Measurements from ENCODE around the gene CT47C1.

CT47C1 gene

DNA sequence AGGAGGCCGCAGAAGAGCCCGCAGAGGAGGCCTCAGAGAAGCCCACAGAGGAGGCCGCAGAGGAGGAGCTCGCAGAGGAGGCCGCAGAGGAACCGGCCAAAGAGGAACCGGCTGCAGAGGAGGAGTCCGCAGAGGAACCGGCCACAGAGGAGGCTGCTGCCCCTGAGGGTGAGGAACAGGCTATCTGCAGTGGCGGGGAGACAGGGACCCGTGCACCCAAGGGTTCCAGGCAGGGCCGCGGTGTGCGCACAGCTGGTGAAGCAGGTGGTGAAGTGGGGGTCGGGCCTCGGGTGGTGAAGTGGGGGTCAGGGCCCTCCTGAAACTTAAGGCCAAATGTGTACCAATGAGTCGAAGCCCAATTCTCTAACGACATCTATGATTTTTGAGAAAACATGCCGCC is 1.1 kb downstream of the CT47C1 start:
- DNase-seq (ENCODE audit: low read depth), result no peak

DNA sequence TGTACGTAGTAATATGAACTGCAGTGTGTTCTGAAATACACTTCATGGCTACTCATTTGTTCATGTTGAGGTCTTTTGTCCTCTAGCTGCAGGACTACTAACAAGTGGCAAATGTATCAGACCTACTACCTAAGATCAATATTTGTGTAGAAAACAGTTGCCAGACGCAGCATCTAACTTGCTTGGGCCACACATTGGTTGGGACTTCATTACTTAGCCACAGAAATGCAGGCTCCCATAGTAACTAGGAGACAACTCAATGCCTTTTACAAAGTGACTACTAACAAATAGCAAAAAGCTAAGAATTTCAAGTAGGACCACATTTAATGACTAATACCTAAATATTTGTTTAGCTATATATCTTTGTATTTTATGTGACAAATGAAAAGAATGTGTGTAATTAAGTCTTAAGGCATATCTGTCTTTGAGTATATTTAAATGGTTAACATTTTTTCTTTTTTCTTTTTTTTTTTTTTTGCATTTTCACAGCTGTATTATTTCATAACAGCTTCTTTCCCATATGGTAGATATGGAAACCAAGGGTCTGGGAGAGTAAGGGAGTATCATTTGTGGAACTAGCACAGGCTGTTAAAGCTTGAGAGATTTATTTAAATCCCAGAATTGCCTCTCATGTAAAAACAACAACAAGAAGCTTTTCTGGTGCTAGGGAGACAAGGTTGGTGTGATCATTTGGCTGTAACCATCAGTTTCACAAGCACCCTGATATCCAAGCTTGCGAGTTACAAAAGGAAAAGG is 2.7 kb downstream of the CT47C1 start:
- no peak for DNase-seq (ENCODE audit: low read depth)

DNA sequence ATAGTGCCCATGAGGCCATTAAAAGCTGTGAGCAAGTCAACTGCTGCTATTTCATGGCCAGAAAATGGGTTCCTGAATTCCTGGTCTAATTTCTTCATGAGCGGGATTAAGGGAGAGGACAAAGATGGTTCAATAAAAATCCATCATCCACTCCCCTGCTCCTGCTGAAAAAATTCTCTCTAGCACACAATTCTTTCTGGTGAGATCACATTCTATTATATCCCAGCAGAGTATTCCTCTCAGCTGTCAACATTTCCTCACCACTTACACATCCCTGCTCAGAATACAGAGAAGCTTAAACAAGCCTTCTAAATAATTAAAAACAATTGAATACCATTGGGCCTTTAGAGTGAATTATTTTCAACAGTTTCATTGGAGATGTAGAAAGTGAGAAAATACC is 9.5 kb downstream of the CT47C1 start:
- no peak for DNase-seq (ENCODE audit: low read depth)

DNA sequence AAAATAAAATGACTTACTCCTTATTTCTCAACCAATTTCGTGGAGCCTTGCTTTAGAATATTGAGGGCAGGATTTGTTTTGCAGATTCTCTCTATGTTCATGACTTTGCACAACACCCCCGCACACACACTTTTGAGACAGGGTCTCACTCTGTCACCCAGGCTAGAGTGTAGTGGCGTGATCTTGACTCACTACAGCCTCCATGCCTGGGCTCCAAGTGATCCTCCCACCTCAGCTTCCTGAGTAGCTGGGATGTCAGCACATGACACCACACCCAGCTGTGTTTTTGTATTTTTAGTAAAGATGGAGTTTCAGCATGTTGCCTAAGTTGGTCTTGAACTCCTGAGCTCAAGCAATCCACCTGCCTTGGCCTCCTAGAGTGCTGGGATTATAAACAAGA is 12.0 kb downstream of the CT47C1 start:
- DNase-seq (ENCODE audit: low read depth), result no peak

DNA sequence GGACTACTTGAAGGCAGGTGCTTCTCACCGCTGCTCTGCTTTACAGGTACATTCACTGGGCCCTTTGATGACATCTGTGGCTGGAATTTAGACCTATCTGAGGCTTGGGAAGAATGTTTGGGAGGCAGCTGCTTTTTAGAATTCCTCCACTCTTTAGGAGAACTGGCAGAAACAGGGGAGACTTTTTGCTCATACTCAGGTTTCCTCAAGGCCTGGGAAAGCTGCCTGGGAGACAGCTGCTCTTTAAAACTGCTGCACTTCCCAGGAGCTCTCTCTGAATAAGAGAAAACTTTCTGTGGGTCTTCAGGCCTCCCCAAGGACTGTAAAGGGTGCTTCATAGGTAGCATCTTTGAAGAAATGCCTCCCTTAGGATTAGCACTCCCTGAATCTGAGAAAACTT is 14.3 kb downstream of the CT47C1 start:
- no peak for DNase-seq (ENCODE audit: low read depth)

DNA sequence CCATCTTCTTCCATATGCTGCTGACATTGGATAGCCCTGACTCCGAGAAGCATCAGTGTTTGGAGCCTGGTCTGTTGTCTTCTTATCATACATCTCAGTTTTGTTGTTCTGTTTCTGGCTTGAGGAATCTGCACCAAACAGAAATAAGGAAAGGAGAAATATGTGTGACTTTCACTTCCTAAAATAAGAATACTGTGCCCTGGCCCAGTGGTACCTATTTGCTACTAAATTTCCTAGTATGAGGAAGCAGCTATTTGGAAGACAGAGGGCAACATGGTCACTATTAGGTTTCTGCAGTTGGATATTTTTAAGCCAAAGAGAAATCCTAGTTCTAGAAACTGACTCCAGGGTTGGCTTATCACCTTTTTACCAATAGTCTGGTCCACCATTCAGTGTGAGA is 16.8 kb downstream of the CT47C1 start:
- no peak for DNase-seq (ENCODE audit: low read depth)

DNA sequence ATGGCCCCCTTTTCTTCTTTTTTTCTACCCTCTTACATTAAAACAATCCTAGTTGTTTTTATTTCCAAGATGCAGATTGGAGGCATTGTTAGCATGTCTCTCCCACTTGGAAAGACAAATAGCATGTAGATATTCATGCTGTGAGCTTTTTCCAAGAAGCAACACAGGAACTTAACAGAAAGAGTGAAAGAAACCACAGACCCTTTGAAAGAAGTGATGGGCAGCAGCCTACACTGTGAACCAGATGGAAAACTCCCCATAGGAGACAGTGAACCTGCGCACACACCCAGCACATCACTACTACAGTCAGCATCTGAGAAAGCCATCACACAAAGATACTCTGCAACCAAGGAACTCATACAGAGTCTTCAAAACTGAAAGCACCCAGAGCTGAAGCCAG is 17.8 kb downstream of the CT47C1 start:
- no peak for DNase-seq (ENCODE audit: low read depth)

DNA sequence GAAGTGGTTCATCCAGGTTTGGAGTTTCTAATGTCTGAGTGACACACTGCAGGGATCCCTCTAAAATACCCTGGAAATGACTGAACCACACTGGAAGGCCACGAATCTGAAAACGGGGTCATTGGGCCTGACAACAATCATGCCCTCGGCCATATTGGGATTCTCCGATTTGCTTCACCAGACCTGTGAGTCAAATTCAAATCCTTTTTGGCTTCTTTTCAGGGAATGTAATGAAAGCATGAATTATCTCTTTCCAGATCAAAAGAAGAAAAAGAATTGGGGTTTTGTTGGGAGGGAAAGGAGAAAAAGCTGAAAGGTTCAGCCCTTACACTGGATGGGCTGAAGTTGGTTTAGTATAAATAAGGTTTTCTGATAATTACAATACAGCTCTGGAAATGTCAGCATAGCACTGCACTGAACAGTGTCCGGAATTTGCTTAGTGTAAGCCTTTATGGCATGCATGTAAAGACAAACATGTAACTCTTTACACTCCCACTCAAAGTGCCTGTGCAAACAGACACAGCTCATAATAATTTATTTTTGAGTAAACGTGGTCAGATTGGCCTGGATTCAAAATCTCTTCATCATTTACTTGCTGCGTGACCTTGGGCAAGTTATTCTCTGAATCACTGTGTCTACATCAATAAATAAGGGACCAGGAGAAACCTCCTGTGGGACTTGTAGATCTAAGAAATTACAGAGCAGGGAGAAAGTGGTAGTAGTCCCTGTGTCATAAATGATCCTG is 21.4 kb downstream of the CT47C1 start:
- DNase-seq (ENCODE audit: low read depth), result peak; percentile 39

DNA sequence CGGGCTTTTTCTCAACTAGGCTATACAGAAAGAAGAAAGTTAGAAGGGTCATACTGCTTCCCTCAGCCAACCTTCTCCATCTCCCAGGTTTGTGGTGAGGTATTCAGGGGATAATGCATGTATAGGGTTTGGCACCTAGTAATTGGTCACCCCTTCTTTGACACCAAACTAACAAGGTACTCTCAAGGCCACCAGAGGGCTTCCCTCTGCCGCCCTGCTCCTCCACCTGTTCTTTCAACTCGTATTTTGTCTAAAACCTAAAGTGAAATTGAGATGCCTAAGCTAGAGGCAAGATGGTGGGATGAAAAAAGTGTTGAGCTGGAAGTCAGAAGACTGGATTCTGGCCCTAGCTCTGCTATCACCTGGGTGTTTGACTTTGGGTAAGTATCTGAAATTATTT is 22.0 kb downstream of the CT47C1 start:
- DNase-seq (ENCODE audit: low read depth), result no peak

DNA sequence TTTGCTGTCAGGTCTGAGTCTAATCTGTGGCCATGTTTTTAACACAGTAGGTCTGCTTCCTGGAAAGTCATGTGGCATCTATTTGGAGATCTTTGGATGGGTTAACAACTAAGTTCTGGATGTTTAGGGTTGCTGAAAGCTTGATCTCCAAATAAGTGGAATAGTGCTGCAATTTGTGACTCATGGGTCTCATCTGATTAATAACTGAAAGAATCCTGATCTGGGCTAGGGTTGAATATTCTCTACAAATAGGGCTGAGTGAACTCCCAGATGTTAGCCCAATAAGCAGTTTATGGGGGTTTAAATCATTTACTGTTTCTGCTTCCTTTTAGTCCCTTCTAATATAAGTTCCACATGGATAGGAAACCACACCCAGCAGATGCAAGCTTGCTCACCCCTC is 23.1 kb downstream of the CT47C1 start:
- peak; percentile 8 for DNase-seq (ENCODE audit: low read depth)

DNA sequence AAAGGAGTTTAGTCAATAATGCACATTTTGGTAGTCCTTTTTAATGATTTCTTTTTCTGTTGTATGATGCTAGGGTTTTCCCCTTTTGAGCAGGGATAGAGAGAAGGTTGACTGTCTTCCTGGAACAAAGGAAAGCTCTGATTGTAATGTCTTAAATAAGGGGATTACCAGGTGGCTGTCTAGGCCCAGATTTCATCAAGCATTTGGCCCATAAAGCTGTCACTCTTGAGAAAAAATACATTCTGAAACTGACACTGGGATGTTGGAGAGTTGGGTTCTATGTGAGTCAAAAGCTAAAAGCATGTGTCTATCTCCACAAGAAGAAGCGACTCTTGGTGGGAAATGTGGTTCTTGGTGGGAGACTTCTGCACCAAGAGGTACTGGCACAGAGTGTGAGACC is 28.4 kb downstream of the CT47C1 start:
- no peak for DNase-seq (ENCODE audit: low read depth)

DNA sequence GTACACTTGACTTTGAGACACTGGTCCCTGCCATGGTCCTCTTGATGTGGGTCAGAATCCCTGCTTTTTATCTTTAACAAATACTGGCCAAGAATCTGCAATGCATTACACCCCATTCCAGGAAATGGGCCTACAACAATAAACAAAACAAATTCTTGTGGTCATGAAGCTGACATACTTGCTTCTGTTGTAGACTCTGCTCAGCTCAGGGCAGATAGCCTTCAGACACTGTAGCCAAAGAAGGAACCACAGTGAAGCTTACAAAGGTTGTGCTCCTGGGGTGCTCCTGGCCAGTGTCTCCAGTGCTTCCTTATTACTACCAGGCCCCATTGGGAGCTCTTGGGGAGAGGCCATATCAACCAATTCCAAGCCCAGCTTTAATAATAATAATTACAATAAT is 33.0 kb downstream of the CT47C1 start:
- DNase-seq (ENCODE audit: low read depth), result peak; percentile 65

DNA sequence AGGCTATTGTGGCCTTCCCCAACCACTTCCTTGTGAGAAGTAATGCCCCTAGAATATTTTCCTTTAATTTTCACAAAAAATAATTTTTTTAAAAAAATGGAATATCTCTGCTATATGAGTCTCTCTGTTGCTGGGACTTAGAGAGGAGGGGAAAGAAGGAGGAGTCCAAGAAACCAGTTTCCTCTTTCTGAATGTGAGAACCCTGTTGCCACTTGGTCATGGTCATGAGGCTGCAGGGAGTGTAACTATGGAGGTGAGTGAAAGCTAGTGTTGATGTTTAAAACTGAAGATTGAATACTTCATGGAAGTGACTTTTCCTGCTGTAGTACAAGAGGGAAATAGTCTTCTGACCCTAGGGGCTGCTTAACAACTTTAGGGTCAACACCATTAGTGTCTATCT is 34.4 kb downstream of the CT47C1 start:
- DNase-seq (ENCODE audit: low read depth), result no peak

DNA sequence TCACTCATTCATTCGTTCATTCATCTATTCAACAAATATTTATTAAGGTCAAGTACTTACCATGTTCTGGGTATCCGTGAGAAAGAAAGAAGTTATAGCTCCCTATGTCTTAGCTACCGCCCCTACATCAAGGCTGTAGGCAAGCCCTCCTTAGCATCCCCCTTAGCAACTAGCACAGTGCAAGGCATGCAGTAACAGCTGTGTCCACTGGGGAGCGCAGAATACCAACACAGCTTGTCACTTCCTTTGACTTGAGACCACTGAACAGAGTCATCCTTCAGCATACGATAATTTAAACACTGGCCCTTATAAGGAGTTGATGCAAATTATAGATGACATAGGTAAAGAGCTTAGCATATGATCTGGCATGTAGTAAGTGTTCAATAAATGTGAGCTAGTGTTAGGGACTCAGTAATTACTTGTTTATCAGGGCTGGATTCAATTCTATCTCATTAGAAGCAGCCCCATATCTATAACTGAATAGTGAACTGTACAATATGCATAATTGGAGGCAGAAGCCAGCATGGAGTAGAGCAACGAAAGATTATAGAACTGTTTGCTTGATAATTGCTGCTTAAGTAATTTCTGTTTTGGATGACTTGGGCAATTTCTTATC is 46.1 kb downstream of the CT47C1 start:
- DNase-seq (ENCODE audit: low read depth), result peak; percentile 49

DNA sequence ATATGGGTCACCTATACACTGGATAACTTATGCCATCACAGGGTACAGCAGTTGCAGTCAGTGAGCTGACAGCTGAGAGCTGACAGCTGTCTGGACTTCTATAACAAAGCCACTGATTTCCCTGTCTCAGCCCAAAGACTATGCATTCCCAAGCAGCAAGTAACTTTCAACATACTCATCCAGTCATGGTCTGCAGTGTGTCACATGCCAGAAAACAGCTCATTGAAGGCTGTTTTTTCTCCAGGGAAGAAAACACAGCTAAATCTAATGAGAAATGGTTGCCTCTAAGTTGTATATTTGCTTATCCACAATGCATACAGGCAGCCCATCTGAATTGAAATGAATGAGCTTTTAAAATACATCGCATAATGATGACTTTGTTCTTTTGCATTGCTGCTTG is 48.5 kb downstream of the CT47C1 start:
- DNase-seq (ENCODE audit: low read depth), result peak; percentile 54
